Neural progenitor cell (in vitro differentiated cells): ENCODE data around the gene KIAA1549.

ENCODE experiments used
- EZH2 ChIP-seq: fragments of 200-600 bp; sonication (generic); IDR thresholded peaks from 2 replicates; pipeline ENCODE4 v1.6.1; 2017; ENCODE audit warnings: antibody characterized with exemption, mild to moderate bottlenecking, moderate library complexity
- TF ChIP-seq, protein P1 (sequence below): fragments of 200-600 bp; sonication (generic); IDR thresholded peaks from 2 replicates; pipeline ENCODE4 v1.5.1; 2017; ENCODE audit warnings: antibody characterized with exemption, mild to moderate bottlenecking

- TF ChIP-seq, protein P1, sequence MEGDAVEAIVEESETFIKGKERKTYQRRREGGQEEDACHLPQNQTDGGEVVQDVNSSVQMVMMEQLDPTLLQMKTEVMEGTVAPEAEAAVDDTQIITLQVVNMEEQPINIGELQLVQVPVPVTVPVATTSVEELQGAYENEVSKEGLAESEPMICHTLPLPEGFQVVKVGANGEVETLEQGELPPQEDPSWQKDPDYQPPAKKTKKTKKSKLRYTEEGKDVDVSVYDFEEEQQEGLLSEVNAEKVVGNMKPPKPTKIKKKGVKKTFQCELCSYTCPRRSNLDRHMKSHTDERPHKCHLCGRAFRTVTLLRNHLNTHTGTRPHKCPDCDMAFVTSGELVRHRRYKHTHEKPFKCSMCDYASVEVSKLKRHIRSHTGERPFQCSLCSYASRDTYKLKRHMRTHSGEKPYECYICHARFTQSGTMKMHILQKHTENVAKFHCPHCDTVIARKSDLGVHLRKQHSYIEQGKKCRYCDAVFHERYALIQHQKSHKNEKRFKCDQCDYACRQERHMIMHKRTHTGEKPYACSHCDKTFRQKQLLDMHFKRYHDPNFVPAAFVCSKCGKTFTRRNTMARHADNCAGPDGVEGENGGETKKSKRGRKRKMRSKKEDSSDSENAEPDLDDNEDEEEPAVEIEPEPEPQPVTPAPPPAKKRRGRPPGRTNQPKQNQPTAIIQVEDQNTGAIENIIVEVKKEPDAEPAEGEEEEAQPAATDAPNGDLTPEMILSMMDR = no peak
- no peak for TF ChIP-seq EZH2
These were observed 147.6 kb downstream of the KIAA1549 start for GRCh38 chr7:138833596-138833995.
